Type B pancreatic cell (in vitro differentiated cells): ENCODE measurements around the gene PPP1R13L. TPM values are rescaled to one million over a fixed set of nuclear protein-coding genes. Genes with fewer than 3 reads are reported as not detected.

Source experiments
- DNase-seq: peaks from one replicate; pipeline ENCODE4 v3.0.0; 2021; ENCODE audit warnings: mixed read lengths; ENCODE audit not compliant: unreplicated experiment; ENCODE audit errors: extremely low spot score
- H3K27ac Mint-ChIP-seq: 2 replicates; pipeline ENCODE4 v1.8.0; 2021; ENCODE audit warnings: mild to moderate bottlenecking, mixed read lengths
- H3K27me3 Mint-ChIP-seq: 2 replicates; pipeline ENCODE4 v1.8.0; 2021; ENCODE audit warnings: mixed read lengths
- H3K36me3 Mint-ChIP-seq: 2 replicates; pipeline ENCODE4 v1.8.0; 2021; ENCODE audit warnings: mixed read lengths
- H3K4me1 Mint-ChIP-seq: one replicate; pipeline ENCODE4 v1.8.0; 2021; ENCODE audit warnings: mixed read lengths; ENCODE audit not compliant: unreplicated experiment
- H3K4me3 Mint-ChIP-seq: 2 replicates; pipeline ENCODE4 v1.8.0; 2021; ENCODE audit warnings: mild to moderate bottlenecking, mixed read lengths
- H3K9me3 Mint-ChIP-seq: 2 replicates; pipeline ENCODE4 v1.8.0; 2021; ENCODE audit warnings: mixed read lengths
- total RNA-seq: library from RNA; stranded (reverse); gene quantifications from 2 replicates; pipeline ENCODE4 v1.2.1, GENCODE V29; 2021; ENCODE audit warnings: low replicate concordance
- TF ChIP-seq, protein P1 (sequence below): fragments of 200-600 bp; sonication (generic); conservative IDR thresholded peaks from 2 replicates; pipeline ENCODE4 v1.5.0; 2021; ENCODE audit warnings: antibody characterized with exemption, mild to moderate bottlenecking

PPP1R13L gene
- total RNA-seq, 1 donor from 2014 or later: 38.6 TPM

DNA sequence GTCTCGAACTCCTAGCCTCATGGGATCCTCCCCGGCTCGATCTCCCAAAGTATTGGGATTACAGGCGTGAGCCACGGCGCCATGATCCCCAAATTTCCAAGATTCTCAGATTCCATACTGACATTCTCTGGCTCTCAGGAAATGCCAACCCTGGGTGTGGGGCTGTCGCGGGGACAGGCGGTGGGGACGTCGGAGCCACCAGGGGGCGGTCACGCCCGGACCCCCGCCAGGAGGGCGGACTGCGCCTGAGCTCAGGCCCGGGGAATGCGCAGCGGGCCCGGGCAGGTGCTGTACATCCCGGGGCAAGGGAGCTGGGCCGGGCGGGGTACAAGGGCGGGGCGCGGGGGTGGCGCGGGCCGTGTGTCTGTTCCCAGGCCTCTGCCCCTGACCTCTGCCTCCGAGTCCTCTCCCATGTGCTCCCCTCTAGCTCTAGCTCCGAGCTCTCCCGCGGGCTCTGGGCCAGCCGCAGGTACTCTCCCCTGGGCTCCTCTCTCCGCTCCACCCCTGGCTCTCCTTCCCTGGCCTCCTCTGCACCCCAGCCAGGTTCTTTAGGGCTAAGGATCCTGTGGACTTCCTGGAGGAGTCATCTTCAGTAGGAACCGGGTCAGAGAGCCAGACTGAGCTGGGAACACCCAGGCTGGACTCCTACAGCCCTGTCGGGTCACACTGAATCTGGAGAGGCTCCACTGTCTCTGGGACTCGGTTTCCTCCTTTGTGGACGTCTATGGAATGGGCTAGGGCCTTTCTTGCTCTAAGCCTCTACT lies 2.4 kb downstream of the PPP1R13L start:
- no peak for DNase-seq
- Mint-ChIP-seq H3K27me3 (peaks cover 50% of the 10 kb centered on the region), H3K4me1 (peaks cover 35% of the 10 kb centered on the region)

DNA sequence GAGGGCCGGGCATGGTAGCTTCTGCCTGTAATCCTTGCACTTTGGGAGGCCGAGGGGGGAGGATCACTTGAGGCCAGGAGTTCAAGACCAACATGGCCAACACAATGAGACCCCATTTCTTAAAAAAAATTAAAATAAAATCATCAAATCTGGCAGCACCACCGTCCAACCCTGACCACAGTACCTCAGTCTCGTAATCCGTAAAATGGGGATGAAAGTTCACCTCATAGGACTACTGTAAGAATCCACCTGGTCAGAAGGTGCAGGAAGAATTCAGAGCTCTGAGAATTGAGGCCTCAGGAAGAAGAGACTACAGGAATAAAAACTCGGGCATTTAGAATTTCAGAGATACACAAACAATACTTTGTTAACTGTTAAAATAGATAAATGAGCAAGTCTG lies 3.1 kb downstream of the PPP1R13L start:
- Mint-ChIP-seq H3K9me3 (no peaks in the 10 kb centered on the region), H3K36me3 (no peaks in the 10 kb centered on the region), H3K27ac (peak overlapping the region; percentile 76), H3K4me3 (no peak overlapping the region), H3K27me3 (peaks cover 55% of the 10 kb centered on the region), H3K4me1 (peaks cover 30% of the 10 kb centered on the region)
- TF ChIP-seq, protein P1, sequence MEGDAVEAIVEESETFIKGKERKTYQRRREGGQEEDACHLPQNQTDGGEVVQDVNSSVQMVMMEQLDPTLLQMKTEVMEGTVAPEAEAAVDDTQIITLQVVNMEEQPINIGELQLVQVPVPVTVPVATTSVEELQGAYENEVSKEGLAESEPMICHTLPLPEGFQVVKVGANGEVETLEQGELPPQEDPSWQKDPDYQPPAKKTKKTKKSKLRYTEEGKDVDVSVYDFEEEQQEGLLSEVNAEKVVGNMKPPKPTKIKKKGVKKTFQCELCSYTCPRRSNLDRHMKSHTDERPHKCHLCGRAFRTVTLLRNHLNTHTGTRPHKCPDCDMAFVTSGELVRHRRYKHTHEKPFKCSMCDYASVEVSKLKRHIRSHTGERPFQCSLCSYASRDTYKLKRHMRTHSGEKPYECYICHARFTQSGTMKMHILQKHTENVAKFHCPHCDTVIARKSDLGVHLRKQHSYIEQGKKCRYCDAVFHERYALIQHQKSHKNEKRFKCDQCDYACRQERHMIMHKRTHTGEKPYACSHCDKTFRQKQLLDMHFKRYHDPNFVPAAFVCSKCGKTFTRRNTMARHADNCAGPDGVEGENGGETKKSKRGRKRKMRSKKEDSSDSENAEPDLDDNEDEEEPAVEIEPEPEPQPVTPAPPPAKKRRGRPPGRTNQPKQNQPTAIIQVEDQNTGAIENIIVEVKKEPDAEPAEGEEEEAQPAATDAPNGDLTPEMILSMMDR: no peak
- no peak for DNase-seq

More for the DNA sequence above, 2.4 kb downstream of the PPP1R13L start:
- TF ChIP-seq, protein P1: peak; percentile 79
- Mint-ChIP-seq H3K9me3 (no peaks in the 10 kb centered on the region), H3K4me3 (peak overlapping the region; percentile 96), H3K36me3 (no peaks in the 10 kb centered on the region), H3K27ac (peak overlapping the region; percentile 98)

DNA sequence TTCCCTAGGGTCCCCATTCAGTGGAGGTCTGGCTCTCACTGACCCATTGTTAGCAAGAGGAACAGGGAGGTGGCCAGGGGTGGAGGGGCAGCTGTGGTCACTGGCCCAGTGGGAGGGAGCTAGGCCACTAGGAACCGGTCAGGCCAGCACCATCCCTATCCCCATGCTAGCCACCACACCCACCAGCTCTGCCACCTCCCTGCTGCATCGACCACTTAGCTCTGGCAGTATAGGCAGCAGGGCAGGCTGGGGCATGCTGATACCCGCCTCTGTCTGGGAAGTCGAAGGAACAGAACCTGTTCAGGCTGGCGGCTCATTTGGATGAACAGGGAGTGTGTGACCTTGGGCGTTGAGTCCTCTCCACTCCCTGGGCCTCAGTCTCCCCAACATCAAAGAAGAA lies 4.7 kb downstream of the PPP1R13L start:
- Mint-ChIP-seq H3K4me1 (peaks cover 22% of the 10 kb centered on the region), H3K4me3 (peak overlapping the region; percentile 14), H3K27ac (no peak overlapping the region), H3K36me3 (no peaks in the 10 kb centered on the region), H3K27me3 (peaks cover 52% of the 10 kb centered on the region), H3K9me3 (no peaks in the 10 kb centered on the region)
- TF ChIP-seq, protein P1: no peak
- no peak for DNase-seq

DNA sequence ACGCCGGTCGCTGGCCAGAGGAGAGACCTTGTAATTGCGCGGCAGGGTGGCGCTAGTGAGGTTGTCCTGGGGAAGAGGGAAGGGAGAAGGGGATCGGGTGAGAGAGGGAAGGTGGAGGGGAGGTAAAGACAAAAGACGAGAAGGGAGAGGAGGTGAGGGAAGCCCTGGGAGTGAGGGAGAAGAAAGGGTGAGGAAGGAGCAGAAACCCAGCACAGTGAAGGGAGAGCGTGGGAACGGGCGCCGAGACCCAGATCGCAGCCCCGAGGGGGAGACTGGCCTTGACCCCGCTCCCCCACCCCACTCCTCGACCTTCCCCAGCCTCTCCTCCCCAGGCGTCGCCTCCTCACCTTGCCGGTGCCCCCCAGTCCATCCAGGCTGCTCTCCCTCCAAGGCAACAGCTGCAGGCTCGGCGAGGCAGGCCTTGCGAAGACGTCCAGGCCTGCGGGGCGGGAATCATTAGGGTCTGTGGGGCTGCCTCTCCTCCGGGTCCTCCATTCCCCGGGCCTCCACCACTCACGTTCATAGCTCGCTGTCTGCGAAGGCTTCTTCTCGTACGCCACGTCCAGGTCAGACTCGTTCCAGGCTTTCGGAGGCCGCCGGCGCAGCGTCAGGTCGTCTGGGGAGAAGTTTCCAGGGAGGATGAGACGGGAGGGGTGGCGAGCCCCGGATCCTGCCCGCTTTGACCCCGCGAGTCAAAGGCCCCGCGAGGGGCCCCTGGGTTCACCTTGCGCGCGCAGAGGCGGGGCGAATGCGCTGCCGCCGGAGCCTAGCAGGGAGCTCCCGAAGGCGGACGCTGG lies 8.8 kb downstream of the PPP1R13L start:
- no peak for DNase-seq
- H3K27ac Mint-ChIP-seq: no peak overlapping the region
- H3K4me1 Mint-ChIP-seq: peaks cover 4% of the 10 kb centered on the region
- no peaks in the 10 kb centered on the region for H3K36me3 Mint-ChIP-seq
- peaks cover 18% of the 10 kb centered on the region for H3K27me3 Mint-ChIP-seq
- TF ChIP-seq, protein P1: no peak
- no peaks in the 10 kb centered on the region for H3K9me3 Mint-ChIP-seq
- no peak overlapping the region for H3K4me3 Mint-ChIP-seq

DNA sequence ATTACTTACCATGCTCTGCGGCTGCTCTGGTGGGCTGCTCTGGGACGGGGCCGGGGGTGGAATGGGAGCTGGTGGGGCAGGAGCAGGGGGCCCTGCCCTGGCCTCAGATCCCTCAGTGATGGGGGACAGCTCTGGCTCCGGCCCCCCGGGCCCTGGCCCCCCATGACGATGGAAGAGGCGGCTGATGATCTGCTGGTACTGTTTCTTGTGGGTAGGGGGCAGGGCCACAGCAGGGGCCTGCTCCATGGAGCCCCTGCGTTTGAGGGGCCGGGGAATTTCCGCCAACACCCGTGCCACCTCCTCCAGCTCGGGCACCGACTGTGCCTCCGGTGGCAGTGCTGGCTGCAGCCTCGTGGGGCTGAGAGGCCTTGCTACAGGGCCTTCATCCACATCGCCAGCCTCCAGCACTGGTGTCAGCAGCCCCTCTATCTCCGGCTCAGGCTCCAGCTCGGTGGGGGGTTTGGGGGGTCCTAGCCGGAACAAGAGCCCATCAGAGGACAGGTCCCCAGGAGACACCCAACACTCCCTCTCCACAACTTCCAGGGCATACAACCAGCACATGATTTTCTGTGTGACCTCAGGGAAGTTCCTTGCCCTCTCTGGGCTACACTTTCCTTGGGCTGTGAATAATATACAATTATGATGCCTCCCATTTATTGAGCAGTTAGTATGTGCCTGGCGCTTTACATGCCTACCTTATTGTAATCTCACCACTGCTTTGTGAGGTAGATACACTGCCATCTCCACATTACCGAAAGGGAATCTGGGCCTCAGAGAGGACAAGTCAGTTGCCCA lies 12.8 kb downstream of the PPP1R13L start:
- Mint-ChIP-seq H3K27ac (no peak overlapping the region), H3K4me3 (no peak overlapping the region), H3K27me3 (peaks cover 6% of the 10 kb centered on the region), H3K9me3 (no peaks in the 10 kb centered on the region), H3K4me1 (no peaks in the 10 kb centered on the region), H3K36me3 (no peaks in the 10 kb centered on the region)
- TF ChIP-seq, protein P1: no peak
- no peak for DNase-seq
